HepG2 (cell line): ENCODE measurements around the gene LCK. TPM values are rescaled to one million over a fixed set of nuclear protein-coding genes. Genes with fewer than 3 reads are reported as not detected.

Source experiments
- AGO1 ChIP-seq: fragments of 200-400 bp; formaldehyde crosslinking; IDR thresholded peaks from 2 replicates; pipeline ENCODE4 v1.6.1; 2017; ENCODE audit warnings: mild to moderate bottlenecking, low read depth, low read length, moderate library complexity; ENCODE audit not compliant: poor library complexity, severe bottlenecking
- AKNA ChIP-seq: sonication (generic); formaldehyde crosslinking; IDR thresholded peaks from 2 replicates; pipeline ENCODE4 v1.4.0; 2020; ENCODE audit warnings: missing genetic modification reagents, borderline replicate concordance
- CEBPB ChIP-seq: IDR thresholded peaks from 2 replicates; pipeline ENCODE4 v1.6.1; 2011; ENCODE audit warnings: low read depth, low read length, improper control_type of control experiment, borderline replicate concordance
- CEBPG ChIP-seq: IDR thresholded peaks from 2 replicates; pipeline ENCODE4 v1.6.1; 2016
- DPF2 ChIP-seq: sonication (generic); formaldehyde crosslinking; IDR thresholded peaks from 2 replicates; pipeline ENCODE4 v1.4.0; 2020; ENCODE audit warnings: mild to moderate bottlenecking, low read depth, missing genetic modification reagents, borderline replicate concordance
- FOXK1 ChIP-seq: sonication (generic); formaldehyde crosslinking; IDR thresholded peaks from 2 replicates; pipeline ENCODE4 v1.4.0; 2020; ENCODE audit warnings: low read depth, missing genetic modification reagents, borderline replicate concordance
- GATA4 ChIP-seq: sonication (generic); IDR thresholded peaks from 2 replicates; pipeline ENCODE4 v1.6.1; 2016; ENCODE audit warnings: antibody characterized with exemption, low read depth, borderline replicate concordance
- HNF4A ChIP-seq: sonication (generic); formaldehyde crosslinking; IDR thresholded peaks from 2 replicates; pipeline ENCODE4 v1.4.0; 2020; ENCODE audit warnings: missing genetic modification reagents
- KDM2A ChIP-seq: sonication (generic); formaldehyde crosslinking; IDR thresholded peaks from 2 replicates; pipeline ENCODE4 v1.4.0; 2020; ENCODE audit warnings: low read depth, missing genetic modification reagents, borderline replicate concordance
- PAF1 ChIP-seq: IDR thresholded peaks from 2 replicates; pipeline ENCODE4 v1.6.1; 2016; ENCODE audit warnings: missing genetic modification reagents, missing compliant biosample characterization
- PTBP1 ChIP-seq: fragments of 200-400 bp; formaldehyde crosslinking; IDR thresholded peaks from 2 replicates; pipeline ENCODE4 v1.6.1; 2018; ENCODE audit warnings: low read length, low read depth; ENCODE audit not compliant: poor library complexity, severe bottlenecking
- RARG ChIP-seq: sonication (generic); formaldehyde crosslinking; IDR thresholded peaks from 2 replicates; pipeline ENCODE4 v1.4.0; 2020; ENCODE audit warnings: low read depth, mild to moderate bottlenecking, missing genetic modification reagents
- RXRB ChIP-seq: IDR thresholded peaks from 2 replicates; pipeline ENCODE4 v1.6.1; 2016; ENCODE audit warnings: borderline replicate concordance, missing genetic modification reagents, missing compliant biosample characterization
- SKI ChIP-seq: fragments of 450-650 bp; IDR thresholded peaks from one replicate; pipeline ENCODE4 v1.6.1; 2018; ENCODE audit warnings: mild to moderate bottlenecking; ENCODE audit not compliant: partially characterized antibody
- SOX6 ChIP-seq, 2 experiments: fragments of 450-650 bp in 1 of 2; sonication (generic) in 1 of 2; formaldehyde crosslinking in 1 of 2; IDR thresholded peaks; 2 replicates each; pipeline versions ENCODE4 v1.4.0 to v1.6.1; 2017 to 2020; ENCODE audit warnings: antibody characterized with exemption in 1 of 2, mild to moderate bottlenecking in 1 of 2, missing genetic modification reagents in 1 of 2
- ZNF317 ChIP-seq: sonication (generic); formaldehyde crosslinking; IDR thresholded peaks from 2 replicates; pipeline ENCODE4 v1.5.0; 2020; ENCODE audit warnings: mild to moderate bottlenecking, missing genetic modification reagents
- ZNF720 ChIP-seq: sonication (generic); formaldehyde crosslinking; IDR thresholded peaks from 2 replicates; pipeline ENCODE4 v1.4.0; 2020; ENCODE audit warnings: missing genetic modification reagents
- ZNF747 ChIP-seq: sonication (generic); formaldehyde crosslinking; IDR thresholded peaks from 2 replicates; pipeline ENCODE4 v1.8.1; 2023; ENCODE audit warnings: missing genetic modification reagents, mild to moderate bottlenecking, borderline replicate concordance
- polyA plus RNA-seq, 8 experiments: library from polyadenylated mRNA; depleted of rRNA in 3 of 8; stranded (reverse) in 7 of 8; unstranded in 1 of 8; fragments of >200 nt; fragmentation: Illumina TruSeq in 4 of 8; extraction: Trizol in 4 of 8; gene quantifications; 2 replicates each; pipeline versions ENCODE4 v1.2.1 to v1.2.3, GENCODE V29; 2011 to 2016; ENCODE audit warnings: low read depth in 4 of 8, missing spikeins in 1 of 8, mixed read lengths in 1 of 8; ENCODE audit not compliant: insufficient read depth in 1 of 8
- total RNA-seq, 5 experiments: library from RNA; depleted of rRNA; stranded (reverse); fragments of >200 nt; fragmentation: Illumina TruSeq; extraction: Trizol; gene quantifications; 2 replicates each; pipeline ENCODE4 v1.2.3, GENCODE V29; 2016; ENCODE audit warnings: low read depth in 1 of 5
- TF ChIP-seq, protein P1 (sequence below): sonication (generic); formaldehyde crosslinking; IDR thresholded peaks from 2 replicates; pipeline ENCODE4 v1.4.0; 2020; ENCODE audit warnings: missing genetic modification reagents, borderline replicate concordance
- TF ChIP-seq, protein P2 (sequence below): sonication (generic); formaldehyde crosslinking; IDR thresholded peaks from 2 replicates; pipeline ENCODE4 v1.5.0; 2020; ENCODE audit warnings: missing genetic modification reagents

The LCK gene
- total and polyA plus RNA-seq, 2 of the 13 experiments (the other 11 are each of a cell fraction or from before 2014, with no cell fraction given), result 0.93 to 1.8 TPM

- TF ChIP-seq, protein P1, sequence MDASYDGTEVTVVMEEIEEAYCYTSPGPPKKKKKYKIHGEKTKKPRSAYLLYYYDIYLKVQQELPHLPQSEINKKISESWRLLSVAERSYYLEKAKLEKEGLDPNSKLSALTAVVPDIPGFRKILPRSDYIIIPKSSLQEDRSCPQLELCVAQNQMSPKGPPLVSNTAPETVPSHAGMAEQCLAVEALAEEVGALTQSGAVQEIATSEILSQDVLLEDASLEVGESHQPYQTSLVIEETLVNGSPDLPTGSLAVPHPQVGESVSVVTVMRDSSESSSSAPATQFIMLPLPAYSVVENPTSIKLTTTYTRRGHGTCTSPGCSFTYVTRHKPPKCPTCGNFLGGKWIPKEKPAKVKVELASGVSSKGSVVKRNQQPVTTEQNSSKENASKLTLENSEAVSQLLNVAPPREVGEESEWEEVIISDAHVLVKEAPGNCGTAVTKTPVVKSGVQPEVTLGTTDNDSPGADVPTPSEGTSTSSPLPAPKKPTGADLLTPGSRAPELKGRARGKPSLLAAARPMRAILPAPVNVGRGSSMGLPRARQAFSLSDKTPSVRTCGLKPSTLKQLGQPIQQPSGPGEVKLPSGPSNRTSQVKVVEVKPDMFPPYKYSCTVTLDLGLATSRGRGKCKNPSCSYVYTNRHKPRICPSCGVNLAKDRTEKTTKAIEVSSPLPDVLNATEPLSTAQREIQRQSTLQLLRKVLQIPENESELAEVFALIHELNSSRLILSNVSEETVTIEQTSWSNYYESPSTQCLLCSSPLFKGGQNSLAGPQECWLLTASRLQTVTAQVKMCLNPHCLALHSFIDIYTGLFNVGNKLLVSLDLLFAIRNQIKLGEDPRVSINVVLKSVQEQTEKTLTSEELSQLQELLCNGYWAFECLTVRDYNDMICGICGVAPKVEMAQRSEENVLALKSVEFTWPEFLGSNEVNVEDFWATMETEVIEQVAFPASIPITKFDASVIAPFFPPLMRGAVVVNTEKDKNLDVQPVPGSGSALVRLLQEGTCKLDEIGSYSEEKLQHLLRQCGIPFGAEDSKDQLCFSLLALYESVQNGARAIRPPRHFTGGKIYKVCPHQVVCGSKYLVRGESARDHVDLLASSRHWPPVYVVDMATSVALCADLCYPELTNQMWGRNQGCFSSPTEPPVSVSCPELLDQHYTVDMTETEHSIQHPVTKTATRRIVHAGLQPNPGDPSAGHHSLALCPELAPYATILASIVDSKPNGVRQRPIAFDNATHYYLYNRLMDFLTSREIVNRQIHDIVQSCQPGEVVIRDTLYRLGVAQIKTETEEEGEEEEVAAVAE (CRISPR knock-in tag), result peak; percentile 63; the same call in 1 of the 2 replicates
- TF ChIP-seq FOXK1 (CRISPR knock-in tag) (peak; percentile 95), RXRB (peak; percentile 75), RARG (CRISPR knock-in tag) (no peak), DPF2 (CRISPR knock-in tag) (peak; percentile 90), CEBPB (no peak), ZNF317 (peak; percentile 86), SOX6 (IDR thresholded peaks at IDR 0.05) (no peak), SOX6 (CRISPR knock-in tag; IDR thresholded peaks at IDR 0.05) (peak; percentile 82), CEBPG (peak; percentile 32; the same call in 1 of the 2 replicates), GATA4 (no peak), ZNF720 (CRISPR knock-in tag) (no peak), SKI (no peak), PAF1 (CRISPR knock-in tag) (no peak), AKNA (CRISPR knock-in tag) (no peak), HNF4A (CRISPR knock-in tag) (peak; percentile 96), AGO1 (no peak), ZNF747 (CRISPR knock-in tag) (no peak), PTBP1 (no peak), KDM2A (CRISPR knock-in tag) (peak; percentile 50; the same call in 1 of the 2 replicates)
- TF ChIP-seq, protein P2, sequence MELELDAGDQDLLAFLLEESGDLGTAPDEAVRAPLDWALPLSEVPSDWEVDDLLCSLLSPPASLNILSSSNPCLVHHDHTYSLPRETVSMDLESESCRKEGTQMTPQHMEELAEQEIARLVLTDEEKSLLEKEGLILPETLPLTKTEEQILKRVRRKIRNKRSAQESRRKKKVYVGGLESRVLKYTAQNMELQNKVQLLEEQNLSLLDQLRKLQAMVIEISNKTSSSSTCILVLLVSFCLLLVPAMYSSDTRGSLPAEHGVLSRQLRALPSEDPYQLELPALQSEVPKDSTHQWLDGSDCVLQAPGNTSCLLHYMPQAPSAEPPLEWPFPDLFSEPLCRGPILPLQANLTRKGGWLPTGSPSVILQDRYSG, result no peak
Observed at GRCh38 chr1:32321712-32322291, 70.7 kb downstream of the LCK start (continued).
